H1 (cell line): ENCODE results near the gene PFDN4. TPM values are rescaled to one million over a fixed set of nuclear protein-coding genes. Genes with fewer than 3 reads are reported as not detected.

ENCODE experiments used
- CTCF ChIA-PET: fragments of 300-600 bp; sonication (Branson Sonifier 250); formaldehyde crosslinking; loops from one replicate; lab custom pipeline; 2021; ENCODE audit not compliant: partially characterized antibody; lab: Charles Lee
- POLR2A ChIA-PET: fragments of 300-600 bp; sonication (Branson Sonifier 250); formaldehyde crosslinking; loops from one replicate; lab custom pipeline; 2021; ENCODE audit warnings: inconsistent platforms; ENCODE audit not compliant: partially characterized antibody; lab: Charles Lee
- DNase-seq, 2 experiments: peaks; one replicate each; pipeline versions ENCODE4 v3.0.0 to v3.0.0-alpha.2; 2010 to 2022; ENCODE audit warnings: low spot score in 2 of 2, low read depth in 1 of 2, mixed read lengths in 1 of 2
- FAIRE-seq: peaks from 2 replicates; lab custom pipeline; 2011; peaks lifted over from hg19 to GRCh38; lab: Jason Lieb, UNC
- H2AFZ ChIP-seq: 2 replicates; pipeline ENCODE4 v1.8.1; 2012; ENCODE audit warnings: low read length, inconsistent platforms
- H2AK5ac ChIP-seq: 2 replicates; pipeline ENCODE4 v1.6.1; 2013; ENCODE audit warnings: low read depth, low read length
- H2BK120ac ChIP-seq: replicated peaks from 2 replicates; pipeline ENCODE3; 2013; ENCODE audit warnings: low read depth, low read length, inconsistent platforms
- H2BK12ac ChIP-seq: 2 replicates; pipeline ENCODE4 v1.6.1; 2013; ENCODE audit warnings: low read depth, low read length
- H2BK15ac ChIP-seq: 2 replicates; pipeline ENCODE4 v1.6.1; 2013; ENCODE audit warnings: low read length
- H2BK20ac ChIP-seq: 2 replicates; pipeline ENCODE4 v1.6.1; 2013; ENCODE audit warnings: low read length
- H2BK5ac ChIP-seq: 2 replicates; pipeline ENCODE4 v1.6.1; 2013; ENCODE audit warnings: low read depth, low read length
- H3K14ac ChIP-seq: 2 replicates; pipeline ENCODE4 v1.6.1; 2013; ENCODE audit warnings: inconsistent platforms; ENCODE audit not compliant: insufficient read length
- H3K18ac ChIP-seq: 2 replicates; pipeline ENCODE4 v1.6.1; 2013; ENCODE audit warnings: low read length; ENCODE audit errors: extremely low read depth
- H3K23ac ChIP-seq: 2 replicates; pipeline ENCODE4 v1.6.1; 2013; ENCODE audit warnings: inconsistent platforms; ENCODE audit not compliant: insufficient read length
- H3K23me2 ChIP-seq: 2 replicates; pipeline ENCODE4 v1.6.1; 2013; ENCODE audit warnings: low read depth, low read length
- H3K27ac ChIP-seq: 2 replicates; pipeline ENCODE4 v1.6.1; 2011; ENCODE audit warnings: low read depth, low read length, inconsistent platforms
- H3K27me3 ChIP-seq, 4 experiments: replicated peaks in 1 of 4; 1 replicate in 1 of 4; 2 replicates in 3 of 4; pipeline versions ENCODE4 v1.6.1 to v1.8.1; 2011 to 2013; ENCODE audit warnings: low read length in 3 of 4, mild to moderate bottlenecking in 3 of 4, inconsistent platforms in 2 of 4, mixed read lengths in 2 of 4, moderate library complexity in 1 of 4; ENCODE audit not compliant: control insufficient read depth in 3 of 4, insufficient read depth in 3 of 4; ENCODE audit errors: extremely low read depth in 1 of 4
- H3K36me3 ChIP-seq, 4 experiments: 2 replicates each; pipeline versions ENCODE4 v1.6.1 to v1.8.1; 2011 to 2013; ENCODE audit warnings: mild to moderate bottlenecking in 4 of 4, low read length in 3 of 4, moderate library complexity in 2 of 4, control low read depth in 1 of 4, inconsistent platforms in 1 of 4; ENCODE audit not compliant: insufficient read depth in 4 of 4, control insufficient read depth in 2 of 4
- H3K4ac ChIP-seq: replicated peaks from 2 replicates; pipeline ENCODE3; 2013; ENCODE audit warnings: low read length, low read depth, mixed read lengths, inconsistent platforms; ENCODE audit not compliant: insufficient read length
- H3K4me1 ChIP-seq, 4 experiments: replicated peaks in 1 of 4; 1 replicate in 1 of 4; 2 replicates in 3 of 4; pipeline versions ENCODE4 v1.6.1 to v1.8.1; 2011 to 2013; ENCODE audit warnings: low read length in 3 of 4, inconsistent platforms in 2 of 4, mixed read lengths in 1 of 4; ENCODE audit not compliant: insufficient read depth in 4 of 4, control insufficient read depth in 3 of 4
- H3K4me2 ChIP-seq, 2 experiments: 2 replicates each; pipeline versions ENCODE4 v1.6.1 to v1.8.1; 2011 to 2013; ENCODE audit warnings: low read depth in 2 of 2, low read length in 2 of 2, control low read depth in 1 of 2, inconsistent platforms in 1 of 2, mild to moderate bottlenecking in 1 of 2; ENCODE audit not compliant: insufficient read depth in 1 of 2
- H3K4me3 ChIP-seq, 4 experiments: fragments of 200-600, 300-600 bp in 1 of 4; sonication (generic), shearing (Covaris generic), sonication (Bioruptor Twin) in 1 of 4; 2 replicates each; pipeline versions ENCODE4 v1.5.1 to v1.8.1; 2011 to 2016; ENCODE audit warnings: low read length in 4 of 4, low read depth in 3 of 4, control low read depth in 2 of 4, inconsistent platforms in 2 of 4, mild to moderate bottlenecking in 2 of 4, mixed read lengths in 1 of 4, moderate library complexity in 1 of 4; ENCODE audit not compliant: insufficient read depth in 2 of 4; ENCODE audit errors: extremely low read depth in 1 of 4
- H3K56ac ChIP-seq: replicated peaks from 2 replicates; pipeline ENCODE3; 2013; ENCODE audit warnings: low read depth, mild to moderate bottlenecking, mixed read lengths, low read length, inconsistent platforms; ENCODE audit not compliant: insufficient read length
- H3K79me1 ChIP-seq: 2 replicates; pipeline ENCODE4 v1.6.1; 2013; ENCODE audit warnings: low read depth, low read length, control low read depth
- H3K79me2 ChIP-seq, 2 experiments: 2 replicates each; pipeline versions ENCODE4 v1.6.1 to v1.8.1; 2012 to 2013; ENCODE audit warnings: low read length in 2 of 2, mild to moderate bottlenecking in 2 of 2, inconsistent platforms in 1 of 2; ENCODE audit not compliant: insufficient read depth in 2 of 2, control insufficient read depth in 1 of 2
- H3K9ac ChIP-seq, 4 experiments: replicated peaks in 1 of 4; 1 replicate in 1 of 4; 2 replicates in 3 of 4; pipeline versions ENCODE4 v1.6.1 to v1.8.1; 2011 to 2013; ENCODE audit warnings: low read depth in 3 of 4, low read length in 3 of 4, control low read depth in 2 of 4, mild to moderate bottlenecking in 2 of 4, moderate library complexity in 2 of 4, inconsistent platforms in 1 of 4; ENCODE audit errors: extremely low read depth in 1 of 4
- H3K9me3 ChIP-seq, 2 experiments: 2 replicates each; pipeline versions ENCODE4 v1.6.1 to v1.8.1; 2012 to 2013; ENCODE audit warnings: mild to moderate bottlenecking in 2 of 2, moderate library complexity in 2 of 2, control low read depth in 1 of 2, inconsistent platforms in 1 of 2, low read depth in 1 of 2, low read length in 1 of 2, mixed read lengths in 1 of 2; ENCODE audit not compliant: insufficient read depth in 2 of 2
- H4K20me1 ChIP-seq, 2 experiments: replicated peaks in 1 of 2; 2 replicates each; pipeline versions ENCODE3 to v1.8.1; 2011 to 2013; ENCODE audit warnings: inconsistent platforms in 2 of 2, low read length in 2 of 2, mild to moderate bottlenecking in 1 of 2; ENCODE audit not compliant: insufficient read depth in 2 of 2, control insufficient read depth in 1 of 2
- H4K5ac ChIP-seq: 2 replicates; pipeline ENCODE4 v1.6.1; 2013; ENCODE audit warnings: low read length, low read depth, mixed read lengths, inconsistent platforms; ENCODE audit not compliant: insufficient read length
- H4K8ac ChIP-seq: 2 replicates; pipeline ENCODE4 v1.8.0; 2013; ENCODE audit warnings: mild to moderate bottlenecking, moderate library complexity, low read length, inconsistent platforms; ENCODE audit not compliant: insufficient read depth; ENCODE audit errors: extremely low read depth
- H4K91ac ChIP-seq: replicated peaks from 2 replicates; pipeline ENCODE3; 2013; ENCODE audit warnings: low read length, mixed read lengths, inconsistent platforms; ENCODE audit not compliant: insufficient read length
- ASH2L ChIP-seq: fragments of 200-600, 300-600 bp; sonication (generic); IDR thresholded peaks from one replicate; pipeline ENCODE4 v1.7.1; 2017; ENCODE audit warnings: low read length
- BRCA1 ChIP-seq: IDR thresholded peaks from 2 replicates; pipeline ENCODE4 v1.6.1; 2012; ENCODE audit warnings: low read depth, low read length, improper control_type of control experiment
- CHD2 ChIP-seq: IDR thresholded peaks from 2 replicates; pipeline ENCODE4 v1.6.1; 2012; ENCODE audit warnings: low read length, improper control_type of control experiment
- KDM5A ChIP-seq: fragments of 200-600 bp; IDR thresholded peaks from 2 replicates; pipeline ENCODE4 v1.7.1; 2012; ENCODE audit warnings: mild to moderate bottlenecking, low read length, inconsistent platforms, mixed read lengths
- NRF1 ChIP-seq: IDR thresholded peaks from 2 replicates; pipeline ENCODE4 v1.6.1; 2011; ENCODE audit warnings: mild to moderate bottlenecking, low read depth, low read length, improper control_type of control experiment
- POLR2A ChIP-seq, 2 experiments: IDR thresholded peaks; 1 replicate in 1 of 2; 2 replicates in 1 of 2; pipeline ENCODE4 v1.6.1; 2011; ENCODE audit warnings: low read depth in 2 of 2, low read length in 2 of 2, mild to moderate bottlenecking in 2 of 2; ENCODE audit errors: control extremely low read depth in 1 of 2
- RAD21 ChIP-seq, 2 experiments: IDR thresholded peaks in 1 of 2; conservative IDR thresholded peaks in 1 of 2; 2 replicates each; pipeline ENCODE4 v1.6.1; 2011; ENCODE audit warnings: low read depth in 2 of 2, low read length in 2 of 2, improper control_type of control experiment in 1 of 2, inconsistent platforms in 1 of 2, mild to moderate bottlenecking in 1 of 2, moderate library complexity in 1 of 2
- SP2 ChIP-seq: IDR thresholded peaks from 2 replicates; pipeline ENCODE4 v1.6.1; 2012; ENCODE audit warnings: mild to moderate bottlenecking, low read length, inconsistent platforms
- YY1 ChIP-seq: IDR thresholded peaks from 2 replicates; pipeline ENCODE4 v1.6.1; 2011; ENCODE audit warnings: low read depth, mild to moderate bottlenecking, low read length
- WGBS, 2 experiments: shearing (Covaris generic) in 1 of 2; methylation state at CpG; one replicate each; pipeline versions ENCODE4 v1.1.6 to v1.1.7; 2013 to 2015; ENCODE audit warnings: low lambda C conversion rate in 2 of 2, mixed read lengths in 2 of 2, inconsistent platforms in 1 of 2, low coverage in 1 of 2, missing lambda C conversion rate in 1 of 2; ENCODE audit not compliant: insufficient replicate concordance in 2 of 2, insufficient coverage in 1 of 2, insufficient read length in 1 of 2; ENCODE audit errors: extremely low coverage in 1 of 2, missing lambda C conversion rate in 1 of 2; 5-methylcytosine and 5-hydroxymethylcytosine counted together
- polyA plus RNA-seq, 7 experiments: library from polyadenylated mRNA; depleted of rRNA in 3 of 7; stranded (reverse) in 5 of 7; unstranded in 2 of 7; fragments of >200 nt in 5 of 7; fragments of 200-250 nt in 2 of 7; gene quantifications; 1 replicate in 5 of 7; 2 replicates in 1 of 7; 4 replicates in 1 of 7; pipeline versions ENCODE4 v1.2.1 to v1.2.3, GENCODE V29; 2011 to 2013; ENCODE audit warnings: missing spikeins in 2 of 7, mixed read lengths in 2 of 7
- total RNA-seq: library from RNA; stranded (reverse); fragmentation: NEBNext Ultra II Directional; extraction: Animal tissue kit (Norgen Biotek cat#: 25700); gene quantifications from 2 replicates; pipeline ENCODE4 v1.2.1, GENCODE V29; 2021

The PFDN4 gene
- total and polyA plus RNA-seq, 2 of the 8 experiments (the other 6 are each of a cell fraction or from before 2014, with no cell fraction given): 41.9 to 96.8 TPM

DNA sequence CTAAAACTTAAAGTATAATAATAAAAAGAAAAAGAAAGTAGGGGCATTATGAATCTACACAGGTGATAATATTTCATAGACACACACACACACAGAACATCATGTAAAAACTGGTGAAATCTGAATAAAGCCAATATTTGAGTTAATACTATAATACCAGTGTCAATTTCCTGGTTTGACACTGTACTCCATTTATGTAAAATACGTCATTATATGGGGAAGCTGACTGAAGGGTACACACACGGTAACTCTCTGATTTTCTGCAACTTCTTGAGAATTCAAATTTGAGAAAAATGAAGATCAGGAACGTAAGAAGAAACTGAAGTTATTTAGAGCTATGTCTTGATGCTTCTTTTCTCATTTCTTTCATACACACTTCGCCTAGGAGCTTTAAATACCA lies 36.2 kb downstream of the PFDN4 start:
- Histone ChIP-seq H3K4me3 (no peak overlapping the region), H4K5ac (no peak overlapping the region), H4K91ac (no peak overlapping the region), H2BK20ac (no peak overlapping the region), H3K79me2 (no peaks in the 10 kb centered on the region), H3K9me3 (no peaks in the 10 kb centered on the region), H2BK15ac (no peak overlapping the region), H2AFZ (no peak overlapping the region), H3K36me3 (no peaks in the 10 kb centered on the region), H3K14ac (no peak overlapping the region), H3K18ac (no peak overlapping the region), H2AK5ac (no peak overlapping the region), H3K4ac (no peak overlapping the region), H3K56ac (no peak overlapping the region), H3K23ac (no peak overlapping the region), H3K27ac (no peak overlapping the region), H3K27me3 (no peaks in the 10 kb centered on the region), H3K9ac (no peak overlapping the region), H2BK5ac (no peak overlapping the region), H4K8ac (no peak overlapping the region), H3K23me2 (no peaks in the 10 kb centered on the region), H4K20me1 (no peaks in the 10 kb centered on the region), H3K4me2 (no peak overlapping the region), H2BK12ac (no peak overlapping the region), H3K4me1 (no peaks in the 10 kb centered on the region), H2BK120ac (no peak overlapping the region), H3K79me1 (no peaks in the 10 kb centered on the region)
- DNase-seq (no peak), FAIRE-seq (no peak)
- 86% methylated on average over 4 of the region's 4 CpGs; no CpG with 5 or more reads in 1 of the 2 experiments for WGBS, 2 experiments
- TF ChIP-seq SP2 (no peak), POLR2A (IDR thresholded peaks at IDR 0.05; ENCODE audit: control extremely low read depth in 1 of 2, low read depth in 2 of 2, low read length in 2 of 2) (no peak), NRF1 (no peak), CHD2 (no peak), ASH2L (no peak), RAD21 (IDR thresholded peaks at IDR 0.05 in 1 of 2, conservative IDR thresholded peaks at IDR 0.05 in 1 of 2; ENCODE audit: low read depth in 2 of 2, low read length in 2 of 2) (no peak), YY1 (no peak), KDM5A (no peak), BRCA1 (no peak)
- ChIA-PET CTCF (no interaction called here), POLR2A (no interaction called here)
